Endodermal cell (in vitro differentiated cells): ENCODE results near the gene RUNX2. TPM values are rescaled to one million over a fixed set of nuclear protein-coding genes. Genes with fewer than 3 reads are reported as not detected.

ENCODE experiments used
- DNase-seq: peaks from one replicate; pipeline ENCODE4 v3.0.0-alpha.2; 2017
- H3K27ac ChIP-seq: 2 replicates; pipeline ENCODE4 v1.5.1; 2013; ENCODE audit warnings: mild to moderate bottlenecking, low read depth, low read length, moderate library complexity
- H3K27me3 ChIP-seq: 2 replicates; pipeline ENCODE4 v1.6.1; 2013; ENCODE audit warnings: mild to moderate bottlenecking, low read length, moderate library complexity; ENCODE audit not compliant: insufficient read depth, control insufficient read depth, poor library complexity, severe bottlenecking
- H3K36me3 ChIP-seq: 2 replicates; pipeline ENCODE4 v1.7.0; 2013; ENCODE audit warnings: mild to moderate bottlenecking, low read length, moderate library complexity; ENCODE audit not compliant: control insufficient read depth, insufficient read depth
- H3K4me1 ChIP-seq: one replicate; pipeline ENCODE4 v1.7.0; 2013; ENCODE audit warnings: low read length; ENCODE audit not compliant: control insufficient read depth, insufficient read depth
- H3K4me3 ChIP-seq: 2 replicates; pipeline ENCODE4 v1.5.1; 2013; ENCODE audit warnings: mild to moderate bottlenecking, low read length, moderate library complexity
- H3K9ac ChIP-seq: 2 replicates; pipeline ENCODE4 v1.6.1; 2013; ENCODE audit warnings: mild to moderate bottlenecking, low read length, moderate library complexity; ENCODE audit not compliant: poor library complexity, severe bottlenecking; ENCODE audit errors: extremely low read depth
- H3K9me3 ChIP-seq: 2 replicates; pipeline ENCODE4 v1.6.1; 2013; ENCODE audit warnings: mild to moderate bottlenecking, low read length, moderate library complexity; ENCODE audit not compliant: control insufficient read depth
- H3K27ac Mint-ChIP-seq: 2 replicates; pipeline ENCODE4 v1.8.0; 2020; ENCODE audit warnings: mixed read lengths
- H3K27me3 Mint-ChIP-seq: 2 replicates; pipeline ENCODE4 v1.8.0; 2021; ENCODE audit warnings: mild to moderate bottlenecking, mixed read lengths; ENCODE audit not compliant: insufficient read depth
- H3K36me3 Mint-ChIP-seq: 2 replicates; pipeline ENCODE4 v1.8.0; 2020; ENCODE audit warnings: low read depth, mixed read lengths
- H3K4me1 Mint-ChIP-seq: 2 replicates; pipeline ENCODE4 v1.8.0; 2020; ENCODE audit warnings: mixed read lengths
- H3K4me3 Mint-ChIP-seq: 2 replicates; pipeline ENCODE4 v1.8.0; 2020; ENCODE audit warnings: mild to moderate bottlenecking, moderate library complexity, mixed read lengths
- H3K9me3 Mint-ChIP-seq: 2 replicates; pipeline ENCODE4 v1.8.0; 2020; ENCODE audit warnings: mild to moderate bottlenecking, mixed read lengths
- WGBS, 2 experiments: methylation state at CpG; one replicate each; pipeline versions ENCODE4 v1.1.5 to v1.1.7; 2013; ENCODE audit warnings: missing lambda C conversion rate in 2 of 2, mixed read lengths in 1 of 2; ENCODE audit not compliant: insufficient coverage in 1 of 2, insufficient read length in 1 of 2; 5-methylcytosine and 5-hydroxymethylcytosine counted together
- total RNA-seq, 2 donors: library from RNA; stranded (reverse); fragmentation: NEBNext Ultra II Directional in 1 of 2; extraction: Animal tissue kit (Norgen Biotek cat#: 25700) in 1 of 2; gene quantifications; 2 replicates in 1 of 2; 3 replicates in 1 of 2; pipeline ENCODE4 v1.2.1, GENCODE V29; 2021
- TF ChIP-seq, protein P1 (sequence below): fragments of 200-600 bp; sonication (generic); conservative IDR thresholded peaks from 2 replicates; pipeline ENCODE4 v1.5.0; 2021; ENCODE audit warnings: antibody characterized with exemption, mild to moderate bottlenecking

RUNX2 gene
- total RNA-seq, 2 donors from 2014 or later = 0.18 to 0.26 TPM

GRCh38 chr6:45483501-45483900 is 155.4 kb downstream of the RUNX2 start:
- Histone ChIP-seq H3K9me3 (no peaks in the 10 kb centered on the region), H3K27ac (no peak overlapping the region), H3K4me1 (no peaks in the 10 kb centered on the region), H3K36me3 (no peaks in the 10 kb centered on the region), H3K4me3 (no peak overlapping the region), H3K9ac (no peak overlapping the region), H3K27me3 (no peaks in the 10 kb centered on the region)
- TF ChIP-seq, protein P1, sequence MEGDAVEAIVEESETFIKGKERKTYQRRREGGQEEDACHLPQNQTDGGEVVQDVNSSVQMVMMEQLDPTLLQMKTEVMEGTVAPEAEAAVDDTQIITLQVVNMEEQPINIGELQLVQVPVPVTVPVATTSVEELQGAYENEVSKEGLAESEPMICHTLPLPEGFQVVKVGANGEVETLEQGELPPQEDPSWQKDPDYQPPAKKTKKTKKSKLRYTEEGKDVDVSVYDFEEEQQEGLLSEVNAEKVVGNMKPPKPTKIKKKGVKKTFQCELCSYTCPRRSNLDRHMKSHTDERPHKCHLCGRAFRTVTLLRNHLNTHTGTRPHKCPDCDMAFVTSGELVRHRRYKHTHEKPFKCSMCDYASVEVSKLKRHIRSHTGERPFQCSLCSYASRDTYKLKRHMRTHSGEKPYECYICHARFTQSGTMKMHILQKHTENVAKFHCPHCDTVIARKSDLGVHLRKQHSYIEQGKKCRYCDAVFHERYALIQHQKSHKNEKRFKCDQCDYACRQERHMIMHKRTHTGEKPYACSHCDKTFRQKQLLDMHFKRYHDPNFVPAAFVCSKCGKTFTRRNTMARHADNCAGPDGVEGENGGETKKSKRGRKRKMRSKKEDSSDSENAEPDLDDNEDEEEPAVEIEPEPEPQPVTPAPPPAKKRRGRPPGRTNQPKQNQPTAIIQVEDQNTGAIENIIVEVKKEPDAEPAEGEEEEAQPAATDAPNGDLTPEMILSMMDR = no peak
- Mint-ChIP-seq H3K4me3 (no peak overlapping the region), H3K36me3 (no peaks in the 10 kb centered on the region), H3K9me3 (no peaks in the 10 kb centered on the region), H3K27me3 (peaks cover 1% of the 10 kb centered on the region), H3K4me1 (peaks cover 3% of the 10 kb centered on the region), H3K27ac (no peak overlapping the region)
- 97 to 100% methylated on average over 4 to 5 of the region's 5 CpGs for WGBS, 2 experiments
- no peak for DNase-seq

DNA sequence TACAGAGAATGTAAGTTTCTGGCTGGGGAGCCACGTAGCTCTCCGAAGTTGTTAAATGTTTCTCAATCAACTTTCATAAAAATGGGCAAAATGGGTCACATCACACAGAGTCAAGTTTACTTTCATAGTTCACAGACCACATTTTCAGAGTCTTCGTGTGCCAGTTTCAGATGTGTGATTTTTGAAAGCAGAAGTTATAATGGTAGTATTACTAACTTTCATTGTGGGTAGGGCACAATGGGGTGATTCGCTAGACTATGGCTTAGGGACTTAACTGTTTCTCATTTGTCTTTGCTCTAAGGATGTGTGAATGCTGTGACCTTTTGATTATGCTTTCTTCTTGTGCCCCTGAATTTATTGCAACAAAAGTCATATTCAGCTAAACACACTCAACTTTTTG is 158.6 kb downstream of the RUNX2 start:
- H3K4me3 Mint-ChIP-seq = no peak overlapping the region
- 96 to 100% methylated on average over 1 to 4 of the region's 4 CpGs for WGBS, 2 experiments

GRCh38 chr6:45487645-45488044 is 159.5 kb downstream of the RUNX2 start:
- H3K36me3 ChIP-seq = no peaks in the 10 kb centered on the region
- H3K4me3 ChIP-seq = no peak overlapping the region
- TF ChIP-seq, protein P1 = no peak
- Mint-ChIP-seq H3K9me3 (no peaks in the 10 kb centered on the region), H3K4me1 (peaks cover 10% of the 10 kb centered on the region), H3K36me3 (no peaks in the 10 kb centered on the region), H3K4me3 (no peak overlapping the region), H3K27me3 (peaks cover 1% of the 10 kb centered on the region), H3K27ac (no peak overlapping the region)
- no peak for DNase-seq
- H3K9me3 ChIP-seq = no peaks in the 10 kb centered on the region
- H3K27me3 ChIP-seq = no peaks in the 10 kb centered on the region
- H3K9ac ChIP-seq = no peak overlapping the region
- H3K27ac ChIP-seq = no peak overlapping the region
- H3K4me1 ChIP-seq = no peaks in the 10 kb centered on the region

More for the DNA sequence above, 158.6 kb downstream of the RUNX2 start:
- TF ChIP-seq, protein P1 = no peak
- no peak overlapping the region for H3K27ac Mint-ChIP-seq
- Histone ChIP-seq H3K36me3 (no peaks in the 10 kb centered on the region), H3K27me3 (no peaks in the 10 kb centered on the region), H3K4me1 (no peaks in the 10 kb centered on the region), H3K9me3 (no peaks in the 10 kb centered on the region), H3K4me3 (no peak overlapping the region), H3K9ac (no peak overlapping the region), H3K27ac (no peak overlapping the region)
- H3K27me3 Mint-ChIP-seq = peaks cover 1% of the 10 kb centered on the region
- H3K9me3 Mint-ChIP-seq = no peaks in the 10 kb centered on the region
- peaks cover 7% of the 10 kb centered on the region for H3K4me1 Mint-ChIP-seq
- DNase-seq = no peak
- no peaks in the 10 kb centered on the region for H3K36me3 Mint-ChIP-seq
